DND-41 (cell line): Measurements from ENCODE around the gene SLC22A15.
A peak's percentile ranks its signal among the peaks of the same experiment; 100 is the strongest.

Source experiments
- ATAC-seq: fragments of 200-7000 bp; cut with Tn5 transposase; 3 replicates; pipeline ENCODE4 v1.9.1; 2021; ENCODE audit warnings: low read depth; ENCODE audit not compliant: insufficient read depth
- DNase-seq: peaks from one replicate; pipeline ENCODE4 v3.0.0-alpha.2; 2020
- H2AFZ ChIP-seq: 2 replicates; pipeline ENCODE4 v1.6.0; 2012; ENCODE audit warnings: low read depth, low read length
- H3K27ac ChIP-seq: 2 replicates; pipeline ENCODE4 v1.5.1; 2012; ENCODE audit warnings: low read length, inconsistent platforms
- H3K27me3 ChIP-seq: fragments of 200-600 bp; sonication (generic); 2 replicates; pipeline ENCODE4 v1.6.0; 2012; ENCODE audit warnings: low read length, mild to moderate bottlenecking, inconsistent platforms; ENCODE audit not compliant: insufficient read depth, poor library complexity
- H3K36me3 ChIP-seq: 2 replicates; pipeline ENCODE4 v1.5.1; 2012; ENCODE audit warnings: low read length, inconsistent platforms; ENCODE audit not compliant: insufficient read depth
- H3K4me1 ChIP-seq: 2 replicates; pipeline ENCODE4 v1.5.1; 2012; ENCODE audit warnings: mild to moderate bottlenecking, low read length; ENCODE audit not compliant: insufficient read depth
- H3K4me2 ChIP-seq: 2 replicates; pipeline ENCODE4 v1.6.0; 2012; ENCODE audit warnings: mild to moderate bottlenecking, moderate library complexity, low read length, inconsistent platforms; ENCODE audit not compliant: insufficient read depth
- H3K4me3 ChIP-seq, 2 experiments: fragments of 200-600 bp in 1 of 2; shearing (Covaris generic) in 1 of 2; 2 replicates each; pipeline ENCODE4 v1.5.1; 2012 to 2016; ENCODE audit warnings: inconsistent platforms in 2 of 2, low read length in 2 of 2, mild to moderate bottlenecking in 2 of 2, low read depth in 1 of 2, moderate library complexity in 1 of 2
- H3K79me2 ChIP-seq: 2 replicates; pipeline ENCODE4 v1.6.0; 2012; ENCODE audit warnings: low read length, inconsistent platforms; ENCODE audit not compliant: insufficient read depth
- H3K9ac ChIP-seq: 2 replicates; pipeline ENCODE4 v1.6.0; 2012; ENCODE audit warnings: low read depth, mild to moderate bottlenecking, inconsistent platforms, low read length, moderate library complexity
- H3K9me3 ChIP-seq: 2 replicates; pipeline ENCODE4 v1.5.1; 2012; ENCODE audit warnings: low read length, moderate library complexity, mild to moderate bottlenecking, inconsistent platforms; ENCODE audit not compliant: insufficient read depth, severe bottlenecking
- H4K20me1 ChIP-seq: 2 replicates; pipeline ENCODE4 v1.6.0; 2012; ENCODE audit warnings: low read length; ENCODE audit not compliant: insufficient read depth
- EZH2 ChIP-seq: IDR thresholded peaks from 3 replicates; pipeline ENCODE4 v1.6.1; 2012; ENCODE audit warnings: borderline replicate concordance, low read depth, mild to moderate bottlenecking, moderate library complexity, low read length, inconsistent platforms; ENCODE audit not compliant: severe bottlenecking
- TF ChIP-seq, protein P1 (sequence below): IDR thresholded peaks from 2 replicates; pipeline ENCODE4 v1.5.1; 2012; ENCODE audit warnings: borderline replicate concordance, low read length, moderate library complexity, mild to moderate bottlenecking; ENCODE audit not compliant: poor library complexity, severe bottlenecking; ENCODE audit errors: extremely low read depth

Gene SLC22A15

DNA sequence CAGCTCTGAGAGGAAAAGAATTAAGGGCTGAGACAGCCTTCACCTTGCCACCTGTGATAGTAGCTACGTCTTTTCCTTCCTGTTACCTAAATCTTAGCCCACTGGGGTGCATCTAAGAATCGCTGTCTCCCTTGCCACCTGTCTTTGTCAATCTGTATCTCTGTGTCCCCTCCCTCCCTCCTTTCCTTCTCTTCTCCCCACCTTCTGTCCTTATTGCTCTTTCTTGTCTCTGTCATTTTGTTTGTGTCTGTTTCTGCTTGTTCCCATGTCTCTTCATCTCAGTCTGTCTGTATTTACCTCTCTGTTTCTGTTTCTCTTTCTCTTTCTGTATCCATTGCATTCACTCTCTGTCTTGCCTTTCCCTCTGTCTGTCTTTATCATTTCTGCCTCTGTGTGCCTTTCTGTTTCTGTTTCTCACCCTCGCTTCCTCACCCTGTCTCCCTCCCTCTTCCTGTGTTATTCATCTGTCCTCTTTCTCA, 30.2 kb downstream of the SLC22A15 start:
- no peak for DNase-seq
- no peaks in the 10 kb centered on the region for H3K79me2 ChIP-seq
- peak overlapping the region; percentile 32; the same call in 1 of the 2 replicates for H3K4me2 ChIP-seq
- no peak overlapping the region for H3K4me3 ChIP-seq
- H3K27me3 ChIP-seq, result peaks cover 13% of the 10 kb centered on the region
- H3K27ac ChIP-seq, result no peak overlapping the region
- no peaks in the 10 kb centered on the region for H3K36me3 ChIP-seq
- no peak overlapping the region for H3K9ac ChIP-seq
- ATAC-seq, result peak; percentile 58
- no peak overlapping the region for H2AFZ ChIP-seq
- no peaks in the 10 kb centered on the region for H4K20me1 ChIP-seq
- no peaks in the 10 kb centered on the region for H3K4me1 ChIP-seq
- TF ChIP-seq EZH2, result no peak
- TF ChIP-seq, protein P1, sequence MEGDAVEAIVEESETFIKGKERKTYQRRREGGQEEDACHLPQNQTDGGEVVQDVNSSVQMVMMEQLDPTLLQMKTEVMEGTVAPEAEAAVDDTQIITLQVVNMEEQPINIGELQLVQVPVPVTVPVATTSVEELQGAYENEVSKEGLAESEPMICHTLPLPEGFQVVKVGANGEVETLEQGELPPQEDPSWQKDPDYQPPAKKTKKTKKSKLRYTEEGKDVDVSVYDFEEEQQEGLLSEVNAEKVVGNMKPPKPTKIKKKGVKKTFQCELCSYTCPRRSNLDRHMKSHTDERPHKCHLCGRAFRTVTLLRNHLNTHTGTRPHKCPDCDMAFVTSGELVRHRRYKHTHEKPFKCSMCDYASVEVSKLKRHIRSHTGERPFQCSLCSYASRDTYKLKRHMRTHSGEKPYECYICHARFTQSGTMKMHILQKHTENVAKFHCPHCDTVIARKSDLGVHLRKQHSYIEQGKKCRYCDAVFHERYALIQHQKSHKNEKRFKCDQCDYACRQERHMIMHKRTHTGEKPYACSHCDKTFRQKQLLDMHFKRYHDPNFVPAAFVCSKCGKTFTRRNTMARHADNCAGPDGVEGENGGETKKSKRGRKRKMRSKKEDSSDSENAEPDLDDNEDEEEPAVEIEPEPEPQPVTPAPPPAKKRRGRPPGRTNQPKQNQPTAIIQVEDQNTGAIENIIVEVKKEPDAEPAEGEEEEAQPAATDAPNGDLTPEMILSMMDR, result no peak
- no peaks in the 10 kb centered on the region for H3K9me3 ChIP-seq

DNA sequence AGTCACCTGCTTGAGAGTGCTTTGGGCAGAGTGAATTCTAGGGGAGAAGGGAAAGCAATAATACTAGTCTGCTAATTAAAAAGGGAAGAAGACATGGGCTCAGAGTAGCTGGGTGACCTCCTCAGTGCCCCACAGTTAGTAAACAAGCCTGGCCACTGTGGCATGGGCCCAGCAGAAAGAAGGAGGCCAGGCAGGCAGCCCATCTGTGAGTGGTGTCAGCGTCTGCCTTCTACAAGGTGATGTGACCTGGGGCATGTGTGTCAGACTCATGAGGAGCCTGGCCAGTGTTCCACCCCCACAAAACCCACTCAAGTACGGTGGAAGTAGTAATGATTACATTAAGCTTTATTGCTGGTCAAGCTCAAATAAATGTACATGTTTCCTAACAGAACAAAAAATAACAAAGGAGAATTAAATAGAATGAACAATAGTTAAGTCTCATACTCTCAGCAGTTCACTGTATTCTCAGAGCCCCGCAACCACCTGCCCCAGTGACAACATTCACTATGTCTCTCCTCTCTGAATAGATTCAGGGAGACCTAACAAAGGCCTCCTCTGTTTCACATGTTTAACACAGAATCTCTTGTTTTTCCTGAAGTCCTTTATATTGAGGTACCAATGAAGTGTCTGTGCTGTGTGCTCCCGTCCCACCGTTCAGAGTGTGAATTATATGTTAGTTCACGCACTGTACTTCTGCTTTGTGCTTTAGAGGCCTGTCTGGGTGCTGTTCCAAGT, 32.5 kb downstream of the SLC22A15 start:
- Histone ChIP-seq H3K79me2 (no peaks in the 10 kb centered on the region), H3K9me3 (no peaks in the 10 kb centered on the region), H2AFZ (no peak overlapping the region), H3K36me3 (no peaks in the 10 kb centered on the region), H3K4me1 (no peaks in the 10 kb centered on the region), H3K27me3 (peaks cover 16% of the 10 kb centered on the region), H3K27ac (no peak overlapping the region), H4K20me1 (no peaks in the 10 kb centered on the region), H3K4me2 (no peak overlapping the region), H3K9ac (no peak overlapping the region), H3K4me3 (no peak overlapping the region)
- no peak for ATAC-seq
- no peak for DNase-seq
- TF ChIP-seq EZH2, result no peak
- TF ChIP-seq, protein P1, result no peak

DNA sequence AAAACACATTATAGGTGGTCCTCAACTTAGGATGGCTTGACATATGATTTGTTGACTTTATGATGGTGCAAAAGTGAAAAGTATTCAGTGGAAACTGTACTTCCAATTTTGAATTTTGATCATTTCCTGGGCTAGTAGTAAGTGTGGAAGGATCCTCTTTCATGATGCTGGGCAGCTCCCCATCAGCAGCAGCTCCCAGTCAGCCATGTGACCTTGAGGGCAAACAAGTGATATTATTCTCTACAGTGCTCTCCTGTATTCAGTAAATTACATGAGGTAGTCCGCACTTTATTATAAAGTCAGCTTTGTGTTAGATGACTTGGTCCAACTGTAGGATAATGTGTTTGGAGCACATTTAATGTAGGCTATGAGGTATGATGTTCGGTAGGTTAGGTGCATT, 36.4 kb downstream of the SLC22A15 start:
- ATAC-seq, result no peak
- TF ChIP-seq, protein P1, result no peak

More for the DNA sequence above, 36.4 kb downstream of the SLC22A15 start:
- Histone ChIP-seq H3K79me2 (no peaks in the 10 kb centered on the region), H3K4me3 (no peak overlapping the region), H3K27me3 (peaks cover 23% of the 10 kb centered on the region), H3K9me3 (no peaks in the 10 kb centered on the region), H3K9ac (no peak overlapping the region), H3K36me3 (no peaks in the 10 kb centered on the region), H4K20me1 (no peaks in the 10 kb centered on the region), H3K27ac (no peak overlapping the region), H2AFZ (no peak overlapping the region), H3K4me1 (no peaks in the 10 kb centered on the region), H3K4me2 (no peak overlapping the region)
- DNase-seq, result no peak
